ENCODE data around the gene RPL18. TPM values are rescaled to one million over a fixed set of nuclear protein-coding genes. Genes with fewer than 3 reads are reported as not detected.

The RPL18 gene
- total and polyA plus RNA-seq, 9 of the 15 experiments (the other 6 are each of a cell fraction or from before 2014, with no cell fraction given): 312 to 2,635 (median 1,653) TPM

- TF ChIP-seq, protein P1, sequence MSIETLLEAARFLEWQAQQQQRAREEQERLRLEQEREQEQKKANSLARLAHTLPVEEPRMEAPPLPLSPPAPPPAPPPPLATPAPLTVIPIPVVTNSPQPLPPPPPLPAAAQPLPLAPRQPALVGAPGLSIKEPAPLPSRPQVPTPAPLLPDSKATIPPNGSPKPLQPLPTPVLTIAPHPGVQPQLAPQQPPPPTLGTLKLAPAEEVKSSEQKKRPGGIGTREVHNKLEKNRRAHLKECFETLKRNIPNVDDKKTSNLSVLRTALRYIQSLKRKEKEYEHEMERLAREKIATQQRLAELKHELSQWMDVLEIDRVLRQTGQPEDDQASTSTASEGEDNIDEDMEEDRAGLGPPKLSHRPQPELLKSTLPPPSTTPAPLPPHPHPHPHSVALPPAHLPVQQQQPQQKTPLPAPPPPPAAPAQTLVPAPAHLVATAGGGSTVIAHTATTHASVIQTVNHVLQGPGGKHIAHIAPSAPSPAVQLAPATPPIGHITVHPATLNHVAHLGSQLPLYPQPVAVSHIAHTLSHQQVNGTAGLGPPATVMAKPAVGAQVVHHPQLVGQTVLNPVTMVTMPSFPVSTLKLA (conservative IDR thresholded peaks at IDR 0.05): peak; percentile 100
- TF ChIP-seq CREB1 (IDR thresholded peaks at IDR 0.05) (peak; percentile 61), CREB1 (CRISPR knock-in tag; IDR thresholded peaks at IDR 0.05) (peak; percentile 88), NKRF (IDR thresholded peaks at IDR 0.05; ENCODE audit: borderline replicate concordance) (peak; percentile 84; the same call in 1 of the 2 replicates), ZNF384 (IDR thresholded peaks at IDR 0.05; ENCODE audit: low read depth, low read length) (peak; percentile 85), JUND (IDR thresholded peaks at IDR 0.05; ENCODE audit: borderline replicate concordance, low read depth, low read length) (peak; percentile 33), JUND (tag; IDR thresholded peaks at IDR 0.05; ENCODE audit: borderline replicate concordance, low read depth, low read length) (no peak), ZNF76 (CRISPR knock-in tag; IDR thresholded peaks at IDR 0.05; ENCODE audit: borderline replicate concordance) (no peak), THAP12 (CRISPR knock-in tag; IDR thresholded peaks at IDR 0.05) (peak; percentile 59; the same call in 1 of the 2 replicates), ASH1L (IDR thresholded peaks at IDR 0.05; ENCODE audit: borderline replicate concordance, low read depth, partially characterized antibody) (peak; percentile 89), ZNF717 (CRISPR knock-in tag; IDR thresholded peaks at IDR 0.05) (no peak), FOXK2 (conservative IDR thresholded peaks at IDR 0.05 in 1 of 2, IDR thresholded peaks at IDR 0.05 in 1 of 2; ENCODE audit: low read depth in 2 of 2) (peak; percentile 71 to 81), POLR2AphosphoS2 (IDR thresholded peaks at IDR 0.05; ENCODE audit: low read length) (peak; percentile 87; the same call in 1 of the 2 replicates), GABPB1 (CRISPR knock-in tag; IDR thresholded peaks at IDR 0.05) (peak; percentile 78), MAFK (IDR thresholded peaks at IDR 0.05; ENCODE audit: low read length) (no peak), ZNF165 (CRISPR knock-in tag; IDR thresholded peaks at IDR 0.05; ENCODE audit: borderline replicate concordance) (no peak), ZBTB43 (CRISPR knock-in tag; IDR thresholded peaks at IDR 0.05) (peak; percentile 87; the same call in 1 of the 2 replicates), SRF (CRISPR knock-in tag; IDR thresholded peaks at IDR 0.05) (peak in 1 of 2 experiments; percentile 84; a peak in 2 of 4 replicates)
- TF ChIP-seq, protein P2, sequence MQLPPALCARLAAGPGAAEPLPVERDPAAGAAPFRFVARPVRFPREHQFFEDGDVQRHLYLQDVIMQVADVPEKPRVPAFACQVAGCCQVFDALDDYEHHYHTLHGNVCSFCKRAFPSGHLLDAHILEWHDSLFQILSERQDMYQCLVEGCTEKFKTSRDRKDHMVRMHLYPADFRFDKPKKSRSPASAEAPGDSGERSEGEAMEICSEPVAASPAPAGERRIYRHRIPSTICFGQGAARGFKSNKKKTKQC (CRISPR knock-in tag; IDR thresholded peaks at IDR 0.05): peak; percentile 99
Observed at GRCh38 chr19:48637449-48637947, 18.5 kb upstream of the RPL18 start (continued).

Data from K562 (cell line).